H4 (cell line): ENCODE measurements around the gene LNX2. TPM values are rescaled to one million over a fixed set of nuclear protein-coding genes. Genes with fewer than 3 reads are reported as not detected.

Experiments used
- DNase-seq: peaks from one replicate; pipeline ENCODE4 v3.0.0-alpha.2; 2015; ENCODE audit warnings: low spot score
- total RNA-seq: library from RNA; depleted of rRNA; stranded (reverse); fragments of >200 nt; shearing (Covaris generic); gene quantifications from 2 replicates; pipeline ENCODE4 v1.2.3, GENCODE V29; 2014; rRNA removed

Gene LNX2
- total RNA-seq, 1 experiment from 2014 or later, result 6.5 TPM

DNA sequence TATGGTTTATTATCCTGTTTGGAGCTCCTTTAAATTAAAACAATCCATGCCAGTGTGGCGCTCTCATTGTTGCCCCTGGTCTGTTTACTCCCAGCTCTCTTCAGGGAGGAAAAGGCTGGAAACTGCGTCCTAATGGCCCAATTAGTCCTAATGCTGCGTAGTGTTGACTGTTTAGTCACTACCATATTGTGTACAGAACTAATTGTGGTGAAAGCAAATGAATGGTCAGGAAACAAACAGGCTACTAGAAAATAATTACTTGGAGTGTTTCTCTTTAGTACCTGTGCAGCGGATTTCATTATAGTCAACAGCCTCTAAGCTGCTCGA lies 115.5 kb downstream of the LNX2 start:
- DNase-seq, result no peak

DNA sequence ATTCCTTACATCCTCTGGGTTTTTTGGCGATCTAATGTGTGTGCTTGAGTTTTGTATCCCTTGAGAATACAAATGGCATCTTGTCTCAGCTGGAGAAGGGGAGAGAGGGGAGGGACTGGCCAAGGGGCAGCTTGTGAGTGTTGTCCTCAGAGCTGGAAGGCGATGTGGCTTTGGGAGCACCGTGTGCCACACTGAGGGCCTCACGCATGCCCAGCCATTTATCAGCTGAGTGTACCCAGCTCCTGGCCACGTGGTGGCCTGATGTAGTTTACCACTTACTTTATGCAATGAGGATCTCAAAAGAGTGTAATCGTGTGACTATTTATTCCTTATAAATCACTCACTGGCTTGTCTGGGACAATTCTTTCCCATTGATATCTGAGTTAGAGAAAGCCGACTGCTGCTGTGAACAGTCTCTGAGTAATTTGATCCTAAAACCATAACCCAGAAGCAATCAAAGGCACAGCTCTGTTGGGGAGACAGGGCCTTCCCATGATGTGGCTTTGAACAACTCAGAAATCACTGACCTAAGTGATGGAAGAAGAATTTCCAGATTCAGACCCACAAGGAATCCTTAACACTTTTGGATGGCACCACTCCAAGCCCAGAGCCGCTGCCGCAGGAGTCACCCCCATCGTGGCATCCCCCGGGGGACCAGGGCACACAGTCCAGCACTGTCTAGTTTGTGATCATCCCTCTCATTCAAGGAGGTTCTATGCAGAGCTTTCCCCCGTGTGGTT lies 116.0 kb downstream of the LNX2 start:
- DNase-seq, result no peak

DNA sequence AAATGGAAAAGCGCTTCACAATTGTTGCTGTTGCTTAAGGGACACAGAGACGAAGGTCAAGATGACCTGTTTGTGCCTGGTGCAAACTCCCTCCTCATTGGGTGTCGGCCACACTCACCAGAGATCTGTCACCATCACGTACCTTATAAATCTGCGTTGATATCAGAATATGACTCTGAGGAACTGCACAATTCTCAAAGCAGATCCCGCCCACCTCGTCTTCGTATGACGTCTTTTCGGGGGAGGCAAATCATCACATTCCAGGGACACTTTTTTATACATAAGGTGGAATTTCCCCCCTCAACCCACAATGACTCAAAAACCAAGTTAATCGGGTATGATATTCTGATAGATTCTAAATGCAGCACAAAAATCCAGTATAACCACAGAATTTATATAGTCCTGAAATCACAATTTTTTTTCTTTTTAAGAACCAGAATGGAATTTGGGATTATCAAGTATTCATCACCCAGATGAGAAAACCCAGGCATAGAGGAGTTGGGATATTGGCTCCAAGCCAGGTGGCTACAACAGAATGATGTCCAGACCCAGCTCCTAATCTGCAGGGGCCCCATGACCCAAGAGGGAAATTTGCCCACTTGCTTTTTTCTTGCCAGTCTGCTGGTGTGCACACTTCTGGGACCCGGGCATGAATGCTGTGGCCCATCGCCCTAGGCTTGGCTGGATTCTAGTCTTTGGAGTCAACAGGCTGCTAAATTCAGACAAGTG lies 119.4 kb downstream of the LNX2 start:
- DNase-seq, result no peak

DNA sequence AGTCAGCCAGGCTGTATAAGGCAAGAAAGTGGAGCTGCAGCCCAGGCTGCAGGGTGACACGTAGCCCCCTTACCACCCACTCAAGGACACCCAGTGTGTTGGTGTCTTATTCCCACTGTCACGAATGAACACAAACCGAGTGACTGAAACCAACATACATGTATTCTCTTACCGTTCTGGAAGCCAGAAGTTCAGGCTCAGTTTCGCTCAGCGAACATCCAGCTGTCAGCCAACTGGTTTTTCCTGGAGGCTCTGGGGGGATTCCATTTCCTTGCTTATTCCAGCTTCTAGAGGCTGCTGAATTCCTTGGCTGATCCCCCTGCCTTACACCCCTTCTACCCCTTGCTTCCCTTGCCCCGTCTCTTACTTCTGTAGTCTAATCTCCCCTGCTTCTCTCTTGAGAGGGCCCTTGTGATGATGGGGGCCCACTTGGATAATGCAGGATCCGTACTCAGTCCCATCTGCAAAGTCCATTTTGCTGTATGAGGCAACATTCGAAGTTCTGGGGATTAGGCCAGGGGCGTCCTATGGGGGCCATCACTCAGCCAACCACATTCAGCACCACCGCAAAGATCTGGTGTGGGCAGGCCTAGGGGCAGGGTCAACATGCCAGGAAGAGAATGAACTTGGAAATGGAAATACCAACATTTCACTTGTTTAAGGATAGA lies 122.6 kb downstream of the LNX2 start:
- no peak for DNase-seq

- DNase-seq, result no peak
Measured at GRCh38 chr13:27496536-27497273, 123.6 kb downstream of the LNX2 start.

DNA sequence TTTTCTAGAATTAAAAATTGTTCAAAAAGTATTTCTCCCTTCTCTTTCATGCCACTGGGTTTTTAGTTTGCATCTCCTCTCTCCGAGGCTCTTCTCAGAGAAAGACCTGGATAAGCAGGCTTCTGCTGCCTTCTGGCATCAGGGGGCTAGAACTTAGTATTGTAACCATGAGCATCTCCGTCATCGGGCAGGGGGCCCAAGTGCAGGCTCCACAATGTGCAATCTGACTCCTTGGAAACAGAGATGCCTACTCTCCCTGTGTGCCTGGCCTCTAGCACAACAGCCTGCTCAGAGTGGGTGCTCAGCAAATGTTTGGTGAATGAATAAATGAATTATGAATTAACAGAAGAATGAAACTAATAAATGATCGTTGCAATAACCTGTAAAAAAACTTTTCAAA lies 124.3 kb downstream of the LNX2 start:
- no peak for DNase-seq

Other genes with a start within 250 kb of the LNX2 start
- gene GTF3A, start 195.9 kb downstream of the LNX2 start, total RNA-seq, result 126 and 169 TPM in 2 replicates
- gene MTIF3, start 170.0 kb downstream of the LNX2 start, total RNA-seq, result 53.3 and 63.0 TPM in 2 replicates
- 125 and 143 TPM in 2 replicates for gene POLR1D, start 1.4 kb upstream of the LNX2 start, total RNA-seq
- not detected in 2 replicates for gene GSX1, start 172.0 kb upstream of the LNX2 start, total RNA-seq